OCI-LY3 (cell line): Measurements from ENCODE around the gene DTX4.

Experiments used
- H2AFZ ChIP-seq: fragments of 200-600, 300-600 bp; shearing (Covaris generic); 2 replicates; pipeline ENCODE4 v1.6.0; 2014; ENCODE audit warnings: antibody characterized with exemption, low read depth, low read length
- H3K27ac ChIP-seq: fragments of 200-600, 300-600 bp; sonication (generic); 2 replicates; pipeline ENCODE4 v1.5.1; 2014; ENCODE audit warnings: mild to moderate bottlenecking, low read length, moderate library complexity, mixed read lengths
- H3K27me3 ChIP-seq: fragments of 200-600, 300-600 bp; sonication (generic); 2 replicates; pipeline ENCODE4 v1.6.1; 2014; ENCODE audit warnings: low read depth, low read length, mixed read lengths
- H3K36me3 ChIP-seq: fragments of 200-600, 300-600 bp; sonication (generic); replicated peaks from 2 replicates; pipeline ENCODE3; 2014; ENCODE audit warnings: low read depth, low read length, mixed read lengths
- H3K4me1 ChIP-seq: fragments of 300-600, 200-600 bp; sonication (generic); 2 replicates; pipeline ENCODE4 v1.6.1; 2014; ENCODE audit warnings: low read length, mixed read lengths
- H3K4me2 ChIP-seq: fragments of 200-600, 300-600 bp; sonication (generic); 2 replicates; pipeline ENCODE4 v1.6.1; 2014; ENCODE audit warnings: low read length, mixed read lengths
- H3K4me3 ChIP-seq: fragments of 300-600, 200-600 bp; sonication (generic); 2 replicates; pipeline ENCODE4 v1.5.1; 2014; ENCODE audit warnings: antibody characterized with exemption, mild to moderate bottlenecking, low read length, moderate library complexity
- H3K79me2 ChIP-seq: fragments of 300-600, 200-600 bp; shearing (Covaris generic); 2 replicates; pipeline ENCODE4 v1.6.1; 2014; ENCODE audit warnings: mild to moderate bottlenecking, low read length, mixed read lengths
- H3K9ac ChIP-seq: fragments of 300-600, 200-600 bp; shearing (Covaris generic); 2 replicates; pipeline ENCODE4 v1.6.0; 2014; ENCODE audit warnings: mild to moderate bottlenecking, low read length, moderate library complexity
- H3K9me3 ChIP-seq: fragments of 200-600, 300-600 bp; shearing (Covaris generic); 2 replicates; pipeline ENCODE4 v1.6.1; 2014; ENCODE audit warnings: low read length, mixed read lengths; ENCODE audit not compliant: insufficient read depth
- H4K20me1 ChIP-seq: fragments of 200-600, 300-600 bp; sonication (generic); 2 replicates; pipeline ENCODE4 v1.6.1; 2016; ENCODE audit warnings: low read length, mixed read lengths; ENCODE audit not compliant: insufficient read depth
- EZH2phosphoT487 ChIP-seq: fragments of 200-600 bp; shearing (Covaris generic); IDR thresholded peaks from 2 replicates; pipeline ENCODE4 v1.6.1; 2018; ENCODE audit warnings: antibody characterized with exemption, mixed run types, low read depth
- TF ChIP-seq, protein P1 (sequence below): fragments of 200-600, 300-600 bp; sonication (generic); IDR thresholded peaks from 2 replicates; pipeline ENCODE4 v1.5.1; 2014; ENCODE audit warnings: antibody characterized with exemption, low read length, low read depth

Gene DTX4

DNA sequence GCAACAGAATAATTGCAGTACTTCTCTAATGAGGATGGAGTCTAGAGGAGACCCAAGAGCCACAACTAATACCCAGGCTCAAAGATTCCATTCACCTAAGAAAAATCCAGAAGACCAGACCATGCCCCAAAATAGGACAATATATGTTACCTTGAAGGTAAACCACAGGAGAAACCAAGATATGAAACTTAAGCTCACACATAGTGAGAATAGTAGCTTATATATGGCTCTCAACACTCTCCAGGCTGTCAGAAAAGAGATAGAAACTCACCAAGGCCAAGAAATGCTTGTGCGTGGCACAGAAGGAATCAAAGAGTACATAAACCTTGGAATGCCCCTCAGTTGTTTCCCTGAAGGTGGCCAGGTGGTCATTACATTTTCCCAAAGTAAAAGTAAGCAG lies 20.2 kb upstream of the DTX4 start:
- Histone ChIP-seq H3K9me3 (no peaks in the 10 kb centered on the region), H3K4me2 (peak overlapping the region; percentile 56), H3K79me2 (peaks cover 11% of the 10 kb centered on the region), H3K9ac (peak overlapping the region; percentile 3; the same call in 1 of the 2 replicates), H3K4me1 (peaks cover 22% of the 10 kb centered on the region), H3K27me3 (no peaks in the 10 kb centered on the region), H3K27ac (peak overlapping the region; percentile 61), H2AFZ (no peak overlapping the region), H4K20me1 (no peaks in the 10 kb centered on the region), H3K4me3 (peak overlapping the region; percentile 38), H3K36me3 (peaks cover 65% of the 10 kb centered on the region)
- TF ChIP-seq, protein P1, sequence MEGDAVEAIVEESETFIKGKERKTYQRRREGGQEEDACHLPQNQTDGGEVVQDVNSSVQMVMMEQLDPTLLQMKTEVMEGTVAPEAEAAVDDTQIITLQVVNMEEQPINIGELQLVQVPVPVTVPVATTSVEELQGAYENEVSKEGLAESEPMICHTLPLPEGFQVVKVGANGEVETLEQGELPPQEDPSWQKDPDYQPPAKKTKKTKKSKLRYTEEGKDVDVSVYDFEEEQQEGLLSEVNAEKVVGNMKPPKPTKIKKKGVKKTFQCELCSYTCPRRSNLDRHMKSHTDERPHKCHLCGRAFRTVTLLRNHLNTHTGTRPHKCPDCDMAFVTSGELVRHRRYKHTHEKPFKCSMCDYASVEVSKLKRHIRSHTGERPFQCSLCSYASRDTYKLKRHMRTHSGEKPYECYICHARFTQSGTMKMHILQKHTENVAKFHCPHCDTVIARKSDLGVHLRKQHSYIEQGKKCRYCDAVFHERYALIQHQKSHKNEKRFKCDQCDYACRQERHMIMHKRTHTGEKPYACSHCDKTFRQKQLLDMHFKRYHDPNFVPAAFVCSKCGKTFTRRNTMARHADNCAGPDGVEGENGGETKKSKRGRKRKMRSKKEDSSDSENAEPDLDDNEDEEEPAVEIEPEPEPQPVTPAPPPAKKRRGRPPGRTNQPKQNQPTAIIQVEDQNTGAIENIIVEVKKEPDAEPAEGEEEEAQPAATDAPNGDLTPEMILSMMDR: no peak
- no peak for TF ChIP-seq EZH2phosphoT487

DNA sequence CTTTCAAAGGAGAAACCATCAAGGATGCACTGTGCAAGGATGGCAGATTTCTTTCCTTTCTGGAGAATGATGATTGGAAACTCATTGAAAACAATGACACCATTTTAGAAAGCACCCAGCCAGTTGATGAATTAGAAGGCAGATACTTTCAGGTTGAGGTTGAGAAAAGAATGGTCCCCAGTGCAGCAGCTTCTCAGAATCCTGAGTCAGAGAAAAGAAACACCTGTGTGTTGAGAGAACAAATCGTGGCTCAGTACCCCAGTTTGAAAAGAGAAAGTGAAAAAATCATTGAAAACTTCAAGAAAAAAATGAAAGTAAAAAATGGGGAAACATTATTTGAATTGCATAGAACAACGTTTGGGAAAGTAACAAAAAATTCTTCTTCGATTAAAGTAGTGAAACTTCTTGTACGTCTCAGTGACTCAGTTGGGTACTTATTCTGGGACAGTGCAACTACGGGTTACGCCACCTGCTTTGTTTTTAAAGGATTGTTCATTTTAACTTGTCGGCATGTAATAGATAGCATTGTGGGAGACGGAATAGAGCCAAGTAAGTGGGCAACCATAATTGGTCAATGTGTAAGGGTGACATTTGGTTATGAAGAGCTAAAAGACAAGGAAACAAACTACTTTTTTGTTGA lies 19.5 kb upstream of the DTX4 start:
- H3K36me3 ChIP-seq: peaks cover 60% of the 10 kb centered on the region
- H4K20me1 ChIP-seq: no peaks in the 10 kb centered on the region
- no peaks in the 10 kb centered on the region for H3K9me3 ChIP-seq
- H3K4me2 ChIP-seq: peak overlapping the region; percentile 56
- TF ChIP-seq, protein P1: no peak
- no peak for TF ChIP-seq EZH2phosphoT487
- H3K79me2 ChIP-seq: peaks cover 7% of the 10 kb centered on the region
- peak overlapping the region; percentile 61 for H3K27ac ChIP-seq
- H3K4me3 ChIP-seq: peak overlapping the region; percentile 38
- peak overlapping the region; percentile 3; the same call in 1 of the 2 replicates for H3K9ac ChIP-seq
- H2AFZ ChIP-seq: no peak overlapping the region
- H3K4me1 ChIP-seq: peaks cover 22% of the 10 kb centered on the region
- H3K27me3 ChIP-seq: no peaks in the 10 kb centered on the region

DNA sequence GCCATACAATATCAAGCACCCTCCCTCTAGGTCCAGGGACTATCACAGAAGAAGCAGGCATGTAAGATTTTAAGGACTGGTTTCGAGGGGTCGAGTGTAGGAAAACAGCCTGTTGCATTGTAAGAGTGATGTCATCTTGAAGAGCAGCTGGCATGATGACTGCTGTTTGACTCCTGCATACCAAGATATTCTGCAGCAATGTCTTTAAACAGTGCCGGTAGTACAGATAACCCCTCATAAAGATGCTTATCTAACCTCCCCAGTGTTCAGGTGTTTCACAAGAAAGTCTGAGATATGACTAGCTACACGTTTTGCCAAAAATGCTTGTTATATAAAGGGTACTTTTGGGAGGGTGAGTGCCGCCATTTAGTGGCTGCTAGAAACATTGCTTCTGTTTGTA lies 17.3 kb upstream of the DTX4 start:
- Histone ChIP-seq H3K9me3 (no peaks in the 10 kb centered on the region), H3K79me2 (peaks cover 7% of the 10 kb centered on the region), H3K4me3 (no peak overlapping the region), H3K27me3 (no peaks in the 10 kb centered on the region), H4K20me1 (no peaks in the 10 kb centered on the region), H3K4me2 (no peak overlapping the region), H3K4me1 (peaks cover 26% of the 10 kb centered on the region), H3K36me3 (peaks cover 41% of the 10 kb centered on the region), H3K9ac (no peak overlapping the region), H2AFZ (no peak overlapping the region), H3K27ac (no peak overlapping the region)
- TF ChIP-seq, protein P1: no peak
- TF ChIP-seq EZH2phosphoT487: no peak

DNA sequence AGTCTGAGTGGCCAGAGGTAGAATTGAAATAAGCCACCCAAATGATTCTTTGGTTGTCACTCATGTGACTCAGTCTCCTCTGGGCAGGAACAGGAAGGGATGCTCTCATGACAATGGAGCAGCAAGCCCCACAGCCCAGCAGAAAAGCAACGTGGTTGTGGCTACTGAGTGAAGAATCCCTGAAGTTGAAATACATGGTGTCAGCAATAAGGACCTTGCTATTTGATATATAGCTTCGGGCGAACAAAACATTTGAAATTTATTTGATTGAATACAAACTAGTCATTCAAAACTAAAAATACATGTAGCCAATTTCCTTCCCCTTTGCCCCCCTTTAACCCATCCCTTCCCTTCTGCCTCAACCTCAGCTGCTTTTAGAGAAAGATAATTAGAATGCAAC lies 14.5 kb upstream of the DTX4 start:
- TF ChIP-seq EZH2phosphoT487: no peak
- TF ChIP-seq, protein P1: no peak

More for the DNA sequence above, 14.5 kb upstream of the DTX4 start:
- peaks cover 13% of the 10 kb centered on the region for H3K4me1 ChIP-seq
- H4K20me1 ChIP-seq: no peaks in the 10 kb centered on the region
- H3K9me3 ChIP-seq: no peaks in the 10 kb centered on the region
- H2AFZ ChIP-seq: no peak overlapping the region
- no peak overlapping the region for H3K27ac ChIP-seq
- no peak overlapping the region for H3K4me2 ChIP-seq
- H3K9ac ChIP-seq: no peak overlapping the region
- H3K36me3 ChIP-seq: peaks cover 16% of the 10 kb centered on the region
- peaks cover 7% of the 10 kb centered on the region for H3K79me2 ChIP-seq
- H3K4me3 ChIP-seq: no peak overlapping the region
- no peaks in the 10 kb centered on the region for H3K27me3 ChIP-seq
